GM12878 (cell line): ENCODE results near the gene PCIF1. TPM values are rescaled to one million over a fixed set of nuclear protein-coding genes. Genes with fewer than 3 reads are reported as not detected.
A peak's percentile ranks its signal among the peaks of the same experiment; 100 is the strongest.

ENCODE experiments used
- ATF7 ChIP-seq: fragments of 450-650 bp; IDR thresholded peaks from 2 replicates; pipeline ENCODE4 v1.6.1; 2016; ENCODE audit warnings: low read depth, mild to moderate bottlenecking
- BCL11A ChIP-seq: IDR thresholded peaks from 2 replicates; pipeline ENCODE4 v1.6.1; 2011; ENCODE audit warnings: low read depth, low read length
- FOXM1 ChIP-seq: IDR thresholded peaks from 2 replicates; pipeline ENCODE4 v1.6.1; 2012; ENCODE audit warnings: low read depth, mild to moderate bottlenecking, inconsistent platforms, low read length, moderate library complexity
- MAX ChIP-seq: IDR thresholded peaks from 2 replicates; pipeline ENCODE4 v1.6.1; 2012; ENCODE audit warnings: low read depth, low read length, improper control_type of control experiment
- NR2C1 ChIP-seq: fragments of 450-650 bp; IDR thresholded peaks from 2 replicates; pipeline ENCODE4 v1.6.1; 2017; ENCODE audit warnings: antibody characterized with exemption, mild to moderate bottlenecking, moderate library complexity
- POLR2AphosphoS2 ChIP-seq: IDR thresholded peaks from 2 replicates; pipeline ENCODE4 v1.6.1; 2011; ENCODE audit warnings: low read depth, mild to moderate bottlenecking, low read length, improper control_type of control experiment, moderate library complexity
- POLR2AphosphoS5 ChIP-seq: IDR thresholded peaks from 2 replicates; pipeline ENCODE4 v1.6.1; 2011; ENCODE audit warnings: mild to moderate bottlenecking, low read length, inconsistent platforms
- RAD51 ChIP-seq: fragments of 450-650 bp; IDR thresholded peaks from 2 replicates; pipeline ENCODE4 v1.6.1; 2016; ENCODE audit warnings: moderate library complexity, mild to moderate bottlenecking, inconsistent platforms
- SREBF1 ChIP-seq: IDR thresholded peaks from 2 replicates; pipeline ENCODE4 v1.6.1; 2012; ENCODE audit warnings: mild to moderate bottlenecking, low read length
- ZNF687 ChIP-seq: fragments of 450-650 bp; IDR thresholded peaks from 2 replicates; pipeline ENCODE4 v1.6.1; 2017; ENCODE audit warnings: mild to moderate bottlenecking, moderate library complexity
- ZZZ3 ChIP-seq: IDR thresholded peaks from 2 replicates; pipeline ENCODE4 v1.6.1; 2011; ENCODE audit warnings: low read depth; ENCODE audit not compliant: control insufficient read depth, insufficient read length
- polyA plus RNA-seq, 11 experiments: library from polyadenylated mRNA; depleted of rRNA in 4 of 11; unstranded in 6 of 11; stranded (reverse) in 5 of 11; fragments of >200 nt; fragmentation: Nextera tagmentation in 4 of 11; fragmentation: Illumina TruSeq in 1 of 11; extraction: Ambion mirVana in 4 of 11; extraction: Trizol in 1 of 11; gene quantifications; 1 replicate in 1 of 11; 2 replicates in 10 of 11; pipeline versions ENCODE4 v1.2.1 to v1.2.3, GENCODE V29; 2011 to 2016; ENCODE audit warnings: inconsistent platforms in 2 of 11, missing spikeins in 2 of 11, low read depth in 1 of 11
- total RNA-seq, 4 experiments: library from RNA; depleted of rRNA in 3 of 4; stranded (reverse); fragments of >200 nt in 3 of 4; fragmentation: Illumina TruSeq in 1 of 4; extraction: Trizol in 1 of 4; gene quantifications; 2 replicates each; pipeline versions ENCODE4 v1.2.1 to v1.2.3, GENCODE V29; 2013 to 2021
- TF ChIP-seq, protein P1 (sequence below): IDR thresholded peaks from 2 replicates; pipeline ENCODE4 v1.6.1; 2011; ENCODE audit warnings: borderline replicate concordance, low read depth, mild to moderate bottlenecking, moderate library complexity, mixed read lengths, low read length; ENCODE audit not compliant: insufficient read depth; ENCODE audit errors: extremely low read length
- TF ChIP-seq, protein P2 (sequence below): IDR thresholded peaks from 2 replicates; pipeline ENCODE4 v1.6.1; 2011; ENCODE audit warnings: mild to moderate bottlenecking, low read depth, low read length, moderate library complexity; ENCODE audit not compliant: insufficient replicate concordance
- TF ChIP-seq, protein P3 (sequence below): IDR thresholded peaks from 2 replicates; pipeline ENCODE4 v1.6.1; 2011; ENCODE audit warnings: low read depth, low read length, improper control_type of control experiment, borderline replicate concordance

Gene PCIF1
- total and polyA plus RNA-seq, 10 of the 15 experiments (the other 5 are each of a cell fraction or from before 2014, with no cell fraction given), result 8.4 to 32.9 (median 17.6) TPM

DNA sequence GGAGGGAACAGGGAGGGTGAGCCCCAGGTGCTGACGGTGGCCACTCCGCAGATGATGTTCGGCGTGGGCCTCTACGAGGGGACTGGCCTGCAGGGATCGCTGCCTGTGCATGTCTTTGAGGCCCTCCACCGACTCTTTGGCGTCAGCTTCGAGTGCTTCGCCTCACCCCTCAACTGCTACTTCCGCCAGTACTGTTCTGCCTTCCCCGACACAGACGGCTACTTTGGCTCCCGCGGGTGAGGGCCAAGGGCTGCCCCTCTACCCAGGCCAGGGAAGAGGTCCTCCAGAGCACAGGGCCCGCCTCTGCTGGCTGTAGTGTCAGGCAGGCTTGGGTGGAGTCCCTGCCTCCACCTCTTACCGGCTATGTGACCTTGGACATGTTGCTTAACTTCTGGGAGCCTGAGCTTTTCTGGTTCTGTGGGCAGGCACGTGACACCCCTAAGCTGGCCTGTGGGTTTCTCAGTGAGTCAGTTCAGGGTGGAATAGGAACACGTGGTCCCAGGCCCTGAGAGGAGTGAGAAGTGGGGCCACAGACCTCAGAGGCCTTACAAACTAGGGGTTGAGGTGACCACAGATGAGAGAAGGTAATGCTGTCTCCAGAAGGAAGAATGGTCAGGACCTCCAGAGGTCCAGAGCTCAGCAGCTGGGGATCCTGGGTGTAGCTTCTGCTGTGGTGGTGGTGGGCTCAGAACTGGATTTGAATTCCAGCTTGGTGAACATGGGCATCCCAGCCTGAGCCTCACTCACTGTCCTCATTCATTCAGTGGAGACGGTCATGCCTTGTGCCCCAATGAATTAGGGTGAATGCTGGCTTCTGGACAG, 11.9 kb downstream of the PCIF1 start (continued):
- TF ChIP-seq, protein P1, sequence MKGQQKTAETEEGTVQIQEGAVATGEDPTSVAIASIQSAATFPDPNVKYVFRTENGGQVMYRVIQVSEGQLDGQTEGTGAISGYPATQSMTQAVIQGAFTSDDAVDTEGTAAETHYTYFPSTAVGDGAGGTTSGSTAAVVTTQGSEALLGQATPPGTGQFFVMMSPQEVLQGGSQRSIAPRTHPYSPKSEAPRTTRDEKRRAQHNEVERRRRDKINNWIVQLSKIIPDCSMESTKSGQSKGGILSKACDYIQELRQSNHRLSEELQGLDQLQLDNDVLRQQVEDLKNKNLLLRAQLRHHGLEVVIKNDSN, result peak; percentile 50
- TF ChIP-seq NR2C1, result no peak
- TF ChIP-seq POLR2AphosphoS2, result no peak
- TF ChIP-seq FOXM1, result no peak
- TF ChIP-seq MAX, result no peak
- TF ChIP-seq SREBF1, result no peak
- TF ChIP-seq BCL11A, result no peak
- no peak for TF ChIP-seq ATF7
- no peak for TF ChIP-seq POLR2AphosphoS5
- TF ChIP-seq, protein P2, sequence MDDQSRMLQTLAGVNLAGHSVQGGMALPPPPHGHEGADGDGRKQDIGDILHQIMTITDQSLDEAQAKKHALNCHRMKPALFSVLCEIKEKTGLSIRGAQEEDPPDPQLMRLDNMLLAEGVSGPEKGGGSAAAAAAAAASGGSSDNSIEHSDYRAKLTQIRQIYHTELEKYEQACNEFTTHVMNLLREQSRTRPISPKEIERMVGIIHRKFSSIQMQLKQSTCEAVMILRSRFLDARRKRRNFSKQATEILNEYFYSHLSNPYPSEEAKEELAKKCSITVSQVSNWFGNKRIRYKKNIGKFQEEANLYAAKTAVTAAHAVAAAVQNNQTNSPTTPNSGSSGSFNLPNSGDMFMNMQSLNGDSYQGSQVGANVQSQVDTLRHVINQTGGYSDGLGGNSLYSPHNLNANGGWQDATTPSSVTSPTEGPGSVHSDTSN, result no peak
- peak; percentile 88 for TF ChIP-seq RAD51
- TF ChIP-seq ZNF687, result peak; percentile 87
- TF ChIP-seq, protein P3, sequence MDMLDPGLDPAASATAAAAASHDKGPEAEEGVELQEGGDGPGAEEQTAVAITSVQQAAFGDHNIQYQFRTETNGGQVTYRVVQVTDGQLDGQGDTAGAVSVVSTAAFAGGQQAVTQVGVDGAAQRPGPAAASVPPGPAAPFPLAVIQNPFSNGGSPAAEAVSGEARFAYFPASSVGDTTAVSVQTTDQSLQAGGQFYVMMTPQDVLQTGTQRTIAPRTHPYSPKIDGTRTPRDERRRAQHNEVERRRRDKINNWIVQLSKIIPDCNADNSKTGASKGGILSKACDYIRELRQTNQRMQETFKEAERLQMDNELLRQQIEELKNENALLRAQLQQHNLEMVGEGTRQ, result peak; percentile 41; the same call in 1 of the 2 replicates
- TF ChIP-seq ZZZ3, result no peak
- TF ChIP-seq, all 136 proteins: peak for 9
